Parathyroid adenoma (tissue), 2 donors: ENCODE data around the gene LUC7L.

Experiments
- H2AFZ ChIP-seq: fragments of 300-600 bp; sonication (generic); one replicate; pipeline ENCODE4 v1.7.0; 2017; ENCODE audit warnings: antibody characterized with exemption, mild to moderate bottlenecking
- H3K27ac ChIP-seq: fragments of 300-600 bp; sonication (generic); one replicate; pipeline ENCODE4 v1.7.0; 2017
- H3K27me3 ChIP-seq: fragments of 300-600 bp; sonication (generic); one replicate; pipeline ENCODE4 v1.7.0; 2017; ENCODE audit warnings: low read length; ENCODE audit not compliant: control insufficient read depth, insufficient read depth
- H3K36me3 ChIP-seq: fragments of 300-600 bp; sonication (generic); one replicate; pipeline ENCODE4 v1.7.0; 2017; ENCODE audit warnings: low read length; ENCODE audit not compliant: control insufficient read depth, insufficient read depth
- H3K4me1 ChIP-seq: fragments of 300-600 bp; sonication (generic); one replicate; pipeline ENCODE4 v1.7.0; 2017; ENCODE audit warnings: control low read depth
- H3K4me2 ChIP-seq: fragments of 300-600 bp; sonication (generic); one replicate; pipeline ENCODE4 v1.7.0; 2017; ENCODE audit warnings: low read length
- H3K4me3 ChIP-seq: fragments of 300-600 bp; sonication (generic); one replicate; pipeline ENCODE4 v1.7.0; 2017; ENCODE audit warnings: low read depth, low read length
- H3K79me2 ChIP-seq: fragments of 300-600 bp; sonication (generic); one replicate; pipeline ENCODE4 v1.7.0; 2017; ENCODE audit warnings: control low read depth
- H3K9ac ChIP-seq: fragments of 300-600 bp; sonication (generic); one replicate; pipeline ENCODE4 v1.7.0; 2017; ENCODE audit warnings: mild to moderate bottlenecking
- H3K9me3 ChIP-seq: fragments of 300-600 bp; sonication (generic); one replicate; pipeline ENCODE4 v1.7.0; 2017; ENCODE audit warnings: low read length; ENCODE audit not compliant: control insufficient read depth
- CTCF ChIP-seq: fragments of 300-600 bp; sonication (generic); IDR thresholded peaks from one replicate; pipeline ENCODE4 v1.7.0; 2017; ENCODE audit warnings: antibody characterized with exemption, mild to moderate bottlenecking
- donor health status: primary hyperparathyroidism.

The LUC7L gene

DNA sequence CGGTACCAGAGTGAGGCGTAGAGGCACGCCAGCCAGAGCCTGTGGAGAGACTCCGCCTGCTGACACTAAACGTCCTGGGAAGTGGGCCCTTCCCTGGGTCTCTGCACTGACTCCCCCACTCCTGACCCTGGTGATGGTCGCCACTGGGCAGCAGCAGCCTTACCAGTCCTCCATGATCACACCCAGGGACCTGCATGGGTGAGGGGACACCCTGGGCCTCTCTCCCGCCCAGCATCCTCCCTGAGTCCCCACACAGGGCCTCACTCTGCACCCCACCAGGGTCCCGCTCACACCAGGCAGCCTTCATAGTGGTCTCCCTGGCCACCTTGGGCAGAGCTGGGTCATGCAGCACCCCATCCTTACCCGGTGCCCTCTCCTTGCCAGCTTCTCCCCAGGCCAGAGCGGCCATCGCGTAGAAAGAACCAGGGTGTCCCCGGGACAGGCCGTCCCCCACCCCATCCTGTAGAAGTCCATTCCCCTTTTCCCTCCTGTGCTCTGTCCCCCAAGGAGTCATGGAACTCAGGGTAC is 35.8 kb upstream of the LUC7L start:
- H2AFZ ChIP-seq: no peak overlapping the region
- H3K27ac ChIP-seq: no peak overlapping the region
- TF ChIP-seq CTCF: no peak
- H3K79me2 ChIP-seq: no peaks in the 10 kb centered on the region
- H3K27me3 ChIP-seq: no peaks in the 10 kb centered on the region
- H3K9ac ChIP-seq: no peak overlapping the region
- H3K4me3 ChIP-seq: no peak overlapping the region
- no peaks in the 10 kb centered on the region for H3K9me3 ChIP-seq
- H3K4me2 ChIP-seq: no peak overlapping the region
- no peaks in the 10 kb centered on the region for H3K4me1 ChIP-seq
- H3K36me3 ChIP-seq: no peaks in the 10 kb centered on the region

DNA sequence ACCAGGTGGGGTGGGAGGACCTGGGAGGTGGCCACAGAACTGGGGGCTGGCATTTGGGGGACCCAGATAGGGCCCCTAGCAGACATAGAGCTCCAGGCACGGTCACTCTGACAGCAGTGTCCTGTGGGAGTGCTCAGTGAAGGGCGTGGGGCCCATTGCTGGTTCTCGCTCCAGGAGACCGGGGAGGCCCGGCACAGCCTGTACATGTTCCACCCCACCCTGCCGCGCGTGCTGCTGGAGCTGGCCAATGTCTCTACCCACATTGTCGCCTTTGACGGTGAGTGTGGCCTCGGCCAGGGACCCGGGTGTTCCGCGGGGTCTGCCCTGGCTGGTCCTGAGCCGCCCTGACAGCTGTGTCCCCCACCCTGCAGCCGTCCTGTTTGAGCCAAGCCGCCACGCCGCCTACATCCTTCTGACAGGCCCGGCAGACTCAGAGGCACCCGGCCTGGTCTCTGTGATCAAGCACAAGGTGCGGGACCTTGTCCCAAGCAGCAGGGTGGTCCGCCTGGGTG is 35.2 kb upstream of the LUC7L start:
- TF ChIP-seq CTCF: no peak
- no peaks in the 10 kb centered on the region for H3K4me1 ChIP-seq
- no peaks in the 10 kb centered on the region for H3K27me3 ChIP-seq
- H3K79me2 ChIP-seq: no peaks in the 10 kb centered on the region
- H3K4me2 ChIP-seq: no peak overlapping the region
- H3K36me3 ChIP-seq: no peaks in the 10 kb centered on the region
- H3K9me3 ChIP-seq: no peaks in the 10 kb centered on the region
- no peak overlapping the region for H3K4me3 ChIP-seq
- no peak overlapping the region for H3K27ac ChIP-seq
- no peak overlapping the region for H3K9ac ChIP-seq
- no peak overlapping the region for H2AFZ ChIP-seq

DNA sequence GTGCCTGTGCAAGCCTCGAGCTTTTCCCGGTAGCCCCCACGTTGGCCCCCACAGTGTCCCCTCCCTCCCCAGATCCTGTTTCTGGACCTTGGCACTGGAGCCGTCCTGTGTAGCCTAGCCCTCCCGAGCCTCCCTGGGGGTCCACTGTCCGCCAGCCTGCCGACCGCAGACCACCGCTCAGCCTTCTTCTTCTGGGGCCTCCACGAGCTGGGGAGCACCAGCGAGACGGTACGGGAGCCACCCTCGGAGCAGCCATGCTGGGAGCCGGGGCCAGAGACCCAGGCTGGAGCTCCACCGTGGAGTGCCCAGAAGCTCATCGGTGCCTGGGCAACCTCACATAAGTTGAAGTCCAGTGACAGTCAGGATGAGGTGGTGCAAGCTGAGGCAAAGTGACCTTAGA is 34.7 kb upstream of the LUC7L start:
- H3K27ac ChIP-seq: no peak overlapping the region
- H3K4me3 ChIP-seq: no peak overlapping the region
- no peak for TF ChIP-seq CTCF
- H3K27me3 ChIP-seq: no peaks in the 10 kb centered on the region
- H3K4me1 ChIP-seq: no peaks in the 10 kb centered on the region
- no peak overlapping the region for H3K9ac ChIP-seq
- no peak overlapping the region for H2AFZ ChIP-seq
- no peaks in the 10 kb centered on the region for H3K36me3 ChIP-seq
- H3K4me2 ChIP-seq: no peak overlapping the region
- H3K79me2 ChIP-seq: no peaks in the 10 kb centered on the region
- no peaks in the 10 kb centered on the region for H3K9me3 ChIP-seq

DNA sequence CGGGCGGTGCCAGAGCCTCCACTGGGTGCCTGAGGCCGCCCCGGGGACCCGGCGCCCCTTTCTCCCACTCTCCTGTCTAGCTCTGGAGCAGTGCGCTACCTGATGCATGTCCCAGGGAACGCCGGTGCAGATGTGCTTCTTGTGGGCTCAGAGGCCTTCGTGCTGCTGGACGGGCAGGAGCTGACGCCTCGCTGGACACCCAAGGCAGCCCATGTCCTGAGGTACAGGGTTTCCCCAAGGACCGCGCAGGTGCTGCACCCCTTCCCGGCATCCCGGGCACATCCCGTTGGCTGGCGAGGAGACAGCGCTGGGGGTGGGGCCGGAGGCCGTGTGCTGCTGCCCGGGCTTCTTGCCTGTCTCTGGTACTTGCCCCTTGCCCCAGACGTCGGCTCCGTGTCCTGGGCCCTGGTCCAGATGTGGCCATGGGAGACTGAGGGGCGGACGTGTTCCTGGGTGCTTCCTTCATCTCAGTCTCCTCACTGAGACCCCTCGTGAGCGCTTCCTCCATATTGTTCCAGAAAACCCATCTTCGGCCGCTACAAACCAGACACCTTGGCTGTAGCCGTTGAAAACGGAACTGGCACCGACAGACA is 34.0 kb upstream of the LUC7L start:
- Histone ChIP-seq H3K27me3 (no peaks in the 10 kb centered on the region), H3K9me3 (no peaks in the 10 kb centered on the region), H3K36me3 (no peaks in the 10 kb centered on the region), H3K4me1 (no peaks in the 10 kb centered on the region), H3K4me2 (no peak overlapping the region), H3K9ac (no peak overlapping the region), H3K4me3 (no peak overlapping the region), H3K79me2 (no peaks in the 10 kb centered on the region), H3K27ac (no peak overlapping the region), H2AFZ (no peak overlapping the region)
- TF ChIP-seq CTCF: no peak

- Histone ChIP-seq H3K27me3 (no peaks in the 10 kb centered on the region), H3K4me2 (no peak overlapping the region), H3K27ac (no peak overlapping the region), H3K4me1 (no peaks in the 10 kb centered on the region), H3K36me3 (no peaks in the 10 kb centered on the region), H3K9ac (no peak overlapping the region), H2AFZ (no peak overlapping the region), H3K9me3 (no peaks in the 10 kb centered on the region), H3K4me3 (no peak overlapping the region), H3K79me2 (peaks cover 3% of the 10 kb centered on the region)
- no peak for TF ChIP-seq CTCF
Measured at GRCh38 chr16:262121-262745, 33.0 kb upstream of the LUC7L start.
